ENCODE results near the gene FZD7.

DNA sequence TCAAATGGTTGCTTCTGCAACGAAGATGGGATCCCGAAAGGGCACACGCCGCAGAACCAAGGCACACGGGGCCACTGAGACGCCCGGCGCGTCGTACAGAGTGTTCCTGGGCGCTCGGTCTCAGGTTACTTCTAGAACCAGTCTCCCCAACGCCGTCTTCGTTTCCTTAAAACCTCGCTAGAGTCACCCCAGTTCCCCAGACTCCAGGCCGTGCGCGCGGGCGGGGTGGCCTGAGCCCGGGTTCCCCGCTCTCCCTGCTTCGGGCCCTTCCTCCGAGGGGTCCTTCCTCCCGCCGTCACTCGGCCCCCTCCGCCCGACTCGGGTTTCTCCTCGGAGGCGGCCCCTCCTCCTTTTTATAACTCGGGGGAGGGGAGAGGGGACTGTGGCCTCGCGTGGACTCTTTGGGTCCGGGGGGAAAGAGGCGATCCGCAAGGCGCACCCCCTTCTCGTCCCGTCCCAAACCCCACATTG, 774 bp upstream of the FZD7 start:
- TF ChIP-seq CTCF (conservative IDR thresholded peaks at IDR 0.05) (no peak), ZFX (IDR thresholded peaks at IDR 0.05) (no peak)

All from C4-2B (cell line).